Measurements from ENCODE around the gene CHPT1.

The CHPT1 gene

DNA sequence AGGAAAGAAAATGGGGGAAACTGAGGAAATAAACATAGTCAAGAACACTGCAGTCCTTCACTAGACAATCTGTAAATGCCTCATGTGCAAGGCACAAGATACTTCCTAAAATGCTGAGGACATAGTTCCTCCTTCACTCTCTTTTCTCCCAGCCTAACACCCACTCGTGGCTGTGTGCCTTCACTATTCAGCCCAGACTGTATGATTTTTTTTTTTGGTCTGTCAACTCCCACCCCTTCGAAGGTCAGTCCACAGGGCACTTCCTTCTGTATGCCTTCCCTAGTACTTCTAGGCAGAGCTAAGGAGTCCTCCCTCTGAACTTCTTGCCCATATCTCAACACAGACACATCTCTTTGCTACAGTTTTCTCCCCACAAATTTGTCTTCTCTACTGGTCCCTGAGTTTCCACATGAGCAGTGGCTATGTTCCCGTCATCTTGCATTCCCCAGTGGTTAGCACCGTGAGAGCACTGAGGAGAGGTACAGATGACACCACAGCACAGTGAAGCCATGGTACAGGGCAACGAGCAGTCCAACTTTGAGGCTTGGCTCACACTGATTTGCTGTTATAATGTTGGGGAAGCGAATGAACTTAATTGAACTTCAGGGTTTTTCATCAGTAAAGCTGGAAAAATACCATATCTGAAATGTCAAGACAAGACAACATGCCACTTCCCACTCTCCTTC lies 65.9 kb downstream of the CHPT1 start:
- no peak for TF ChIP-seq SNAI2 (CRISPR knock-in tag; IDR thresholded peaks at IDR 0.05)
- TF ChIP-seq ZNF8 (CRISPR knock-in tag; IDR thresholded peaks at IDR 0.05): no peak
- no peak for TF ChIP-seq ZFP30 (CRISPR knock-in tag; IDR thresholded peaks at IDR 0.05)
- TF ChIP-seq CSDC2 (CRISPR knock-in tag; IDR thresholded peaks at IDR 0.05): no peak
- no peak for TF ChIP-seq ZNF70 (CRISPR knock-in tag; IDR thresholded peaks at IDR 0.05)
- no peak for TF ChIP-seq OSR1 (CRISPR knock-in tag; IDR thresholded peaks at IDR 0.05)
- no peak for TF ChIP-seq ISL1 (CRISPR knock-in tag; IDR thresholded peaks at IDR 0.05)
- ATAC-seq: no peak

DNA sequence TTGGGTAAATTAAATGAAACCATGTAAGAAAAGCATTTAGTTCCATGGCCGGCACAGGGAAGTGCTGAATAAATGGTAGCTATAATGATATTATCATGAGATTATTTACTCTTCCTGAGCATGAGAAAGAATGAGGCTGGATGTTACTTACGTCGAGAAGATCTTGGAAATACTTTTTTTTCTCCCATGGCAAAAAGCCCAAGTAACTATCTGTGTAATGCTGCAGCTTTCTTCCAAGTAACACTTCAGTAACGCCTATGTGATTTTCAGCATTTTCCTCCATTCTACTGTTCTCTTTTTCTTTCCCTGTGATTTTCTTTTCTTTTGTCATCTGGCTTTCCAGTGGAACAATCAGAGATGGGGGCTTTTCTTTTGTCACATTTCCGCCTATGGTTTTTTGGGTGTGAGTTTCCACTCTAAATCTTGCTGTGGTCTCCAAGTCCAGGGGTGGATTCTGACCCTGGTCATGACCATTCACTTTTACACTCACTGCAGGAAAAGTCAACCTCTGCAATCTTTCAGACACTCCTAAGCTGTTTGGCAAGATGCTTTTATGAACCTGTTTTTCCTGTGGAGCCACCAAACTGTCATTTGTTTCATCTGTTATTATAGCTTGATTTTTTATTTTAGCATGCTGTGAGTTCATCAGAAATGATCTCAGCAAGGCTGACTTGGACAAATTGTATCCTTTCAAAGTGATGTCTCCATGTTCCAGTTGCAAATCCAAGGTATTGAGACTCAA lies 66.8 kb downstream of the CHPT1 start:
- TF ChIP-seq ARNTL (CRISPR knock-in tag; IDR thresholded peaks at IDR 0.05; ENCODE audit: borderline replicate concordance, low read depth) (no peak), CSDC2 (CRISPR knock-in tag; IDR thresholded peaks at IDR 0.05) (no peak), ZFP30 (CRISPR knock-in tag; IDR thresholded peaks at IDR 0.05) (no peak), TOX (CRISPR knock-in tag; IDR thresholded peaks at IDR 0.05; ENCODE audit: borderline replicate concordance) (no peak), ZNF70 (CRISPR knock-in tag; IDR thresholded peaks at IDR 0.05) (no peak), POU6F1 (CRISPR knock-in tag; IDR thresholded peaks at IDR 0.05; ENCODE audit: borderline replicate concordance, low read depth) (no peak), ESRRG (CRISPR knock-in tag; IDR thresholded peaks at IDR 0.05) (no peak), BACH2 (CRISPR knock-in tag; IDR thresholded peaks at IDR 0.05; ENCODE audit: borderline replicate concordance) (no peak), ZNF565 (CRISPR knock-in tag; conservative IDR thresholded peaks at IDR 0.05; ENCODE audit: low read depth) (no peak), OSR1 (CRISPR knock-in tag; IDR thresholded peaks at IDR 0.05) (no peak)
- TF ChIP-seq, protein P1, sequence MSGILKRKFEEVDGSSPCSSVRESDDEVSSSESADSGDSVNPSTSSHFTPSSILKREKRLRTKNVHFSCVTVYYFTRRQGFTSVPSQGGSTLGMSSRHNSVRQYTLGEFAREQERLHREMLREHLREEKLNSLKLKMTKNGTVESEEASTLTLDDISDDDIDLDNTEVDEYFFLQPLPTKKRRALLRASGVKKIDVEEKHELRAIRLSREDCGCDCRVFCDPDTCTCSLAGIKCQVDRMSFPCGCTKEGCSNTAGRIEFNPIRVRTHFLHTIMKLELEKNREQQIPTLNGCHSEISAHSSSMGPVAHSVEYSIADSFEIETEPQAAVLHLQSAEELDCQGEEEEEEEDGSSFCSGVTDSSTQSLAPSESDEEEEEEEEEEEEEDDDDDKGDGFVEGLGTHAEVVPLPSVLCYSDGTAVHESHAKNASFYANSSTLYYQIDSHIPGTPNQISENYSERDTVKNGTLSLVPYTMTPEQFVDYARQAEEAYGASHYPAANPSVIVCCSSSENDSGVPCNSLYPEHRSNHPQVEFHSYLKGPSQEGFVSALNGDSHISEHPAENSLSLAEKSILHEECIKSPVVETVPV (CRISPR knock-in tag; IDR thresholded peaks at IDR 0.05): no peak
- TF ChIP-seq, protein P2, sequence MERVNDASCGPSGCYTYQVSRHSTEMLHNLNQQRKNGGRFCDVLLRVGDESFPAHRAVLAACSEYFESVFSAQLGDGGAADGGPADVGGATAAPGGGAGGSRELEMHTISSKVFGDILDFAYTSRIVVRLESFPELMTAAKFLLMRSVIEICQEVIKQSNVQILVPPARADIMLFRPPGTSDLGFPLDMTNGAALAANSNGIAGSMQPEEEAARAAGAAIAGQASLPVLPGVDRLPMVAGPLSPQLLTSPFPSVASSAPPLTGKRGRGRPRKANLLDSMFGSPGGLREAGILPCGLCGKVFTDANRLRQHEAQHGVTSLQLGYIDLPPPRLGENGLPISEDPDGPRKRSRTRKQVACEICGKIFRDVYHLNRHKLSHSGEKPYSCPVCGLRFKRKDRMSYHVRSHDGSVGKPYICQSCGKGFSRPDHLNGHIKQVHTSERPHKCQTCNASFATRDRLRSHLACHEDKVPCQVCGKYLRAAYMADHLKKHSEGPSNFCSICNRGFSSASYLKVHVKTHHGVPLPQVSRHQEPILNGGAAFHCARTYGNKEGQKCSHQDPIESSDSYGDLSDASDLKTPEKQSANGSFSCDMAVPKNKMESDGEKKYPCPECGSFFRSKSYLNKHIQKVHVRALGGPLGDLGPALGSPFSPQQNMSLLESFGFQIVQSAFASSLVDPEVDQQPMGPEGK (CRISPR knock-in tag; IDR thresholded peaks at IDR 0.05; ENCODE audit: borderline replicate concordance): no peak
- TF ChIP-seq, protein P3, sequence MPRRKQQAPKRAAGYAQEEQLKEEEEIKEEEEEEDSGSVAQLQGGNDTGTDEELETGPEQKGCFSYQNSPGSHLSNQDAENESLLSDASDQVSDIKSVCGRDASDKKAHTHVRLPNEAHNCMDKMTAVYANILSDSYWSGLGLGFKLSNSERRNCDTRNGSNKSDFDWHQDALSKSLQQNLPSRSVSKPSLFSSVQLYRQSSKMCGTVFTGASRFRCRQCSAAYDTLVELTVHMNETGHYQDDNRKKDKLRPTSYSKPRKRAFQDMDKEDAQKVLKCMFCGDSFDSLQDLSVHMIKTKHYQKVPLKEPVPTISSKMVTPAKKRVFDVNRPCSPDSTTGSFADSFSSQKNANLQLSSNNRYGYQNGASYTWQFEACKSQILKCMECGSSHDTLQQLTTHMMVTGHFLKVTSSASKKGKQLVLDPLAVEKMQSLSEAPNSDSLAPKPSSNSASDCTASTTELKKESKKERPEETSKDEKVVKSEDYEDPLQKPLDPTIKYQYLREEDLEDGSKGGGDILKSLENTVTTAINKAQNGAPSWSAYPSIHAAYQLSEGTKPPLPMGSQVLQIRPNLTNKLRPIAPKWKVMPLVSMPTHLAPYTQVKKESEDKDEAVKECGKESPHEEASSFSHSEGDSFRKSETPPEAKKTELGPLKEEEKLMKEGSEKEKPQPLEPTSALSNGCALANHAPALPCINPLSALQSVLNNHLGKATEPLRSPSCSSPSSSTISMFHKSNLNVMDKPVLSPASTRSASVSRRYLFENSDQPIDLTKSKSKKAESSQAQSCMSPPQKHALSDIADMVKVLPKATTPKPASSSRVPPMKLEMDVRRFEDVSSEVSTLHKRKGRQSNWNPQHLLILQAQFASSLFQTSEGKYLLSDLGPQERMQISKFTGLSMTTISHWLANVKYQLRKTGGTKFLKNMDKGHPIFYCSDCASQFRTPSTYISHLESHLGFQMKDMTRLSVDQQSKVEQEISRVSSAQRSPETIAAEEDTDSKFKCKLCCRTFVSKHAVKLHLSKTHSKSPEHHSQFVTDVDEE (CRISPR knock-in tag; IDR thresholded peaks at IDR 0.05): no peak
- no peak for ATAC-seq

DNA sequence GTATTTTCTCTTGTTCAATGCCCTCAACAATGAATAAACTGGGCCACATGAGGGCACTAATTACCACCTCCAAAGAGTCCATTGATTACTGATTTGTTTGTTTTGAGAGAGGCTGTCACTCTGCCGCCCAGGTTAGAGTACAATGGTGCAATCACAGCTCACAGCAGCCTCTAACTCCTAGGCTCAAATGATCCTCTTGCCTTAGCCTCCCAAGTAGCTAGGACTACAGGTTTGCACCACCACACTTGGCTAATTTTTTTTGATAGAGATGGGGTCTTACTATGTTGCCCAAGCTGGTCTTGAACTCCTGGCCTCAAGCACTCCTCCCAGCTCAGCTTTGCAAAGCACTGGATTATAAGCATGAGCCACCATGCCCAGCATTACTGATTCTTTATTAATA lies 70.1 kb downstream of the CHPT1 start:
- TF ChIP-seq, protein P2 (CRISPR knock-in tag; IDR thresholded peaks at IDR 0.05; ENCODE audit: borderline replicate concordance): no peak
- no peak for TF ChIP-seq ZNF8 (CRISPR knock-in tag; IDR thresholded peaks at IDR 0.05)
- no peak for TF ChIP-seq ISL1 (CRISPR knock-in tag; IDR thresholded peaks at IDR 0.05)
- TF ChIP-seq POU6F1 (CRISPR knock-in tag; IDR thresholded peaks at IDR 0.05; ENCODE audit: borderline replicate concordance, low read depth): no peak
- TF ChIP-seq ZFP3 (CRISPR knock-in tag; IDR thresholded peaks at IDR 0.05): no peak
- TF ChIP-seq, protein P3 (CRISPR knock-in tag; IDR thresholded peaks at IDR 0.05): no peak
- no peak for TF ChIP-seq OSR1 (CRISPR knock-in tag; IDR thresholded peaks at IDR 0.05)
- TF ChIP-seq TOX (CRISPR knock-in tag; IDR thresholded peaks at IDR 0.05; ENCODE audit: borderline replicate concordance): no peak
- TF ChIP-seq ZC3H10 (CRISPR knock-in tag; IDR thresholded peaks at IDR 0.05): no peak
- TF ChIP-seq BACH2 (CRISPR knock-in tag; IDR thresholded peaks at IDR 0.05; ENCODE audit: borderline replicate concordance): no peak
- ATAC-seq: no peak
